Measurements from ENCODE around the gene PKHD1.

Gene PKHD1

GRCh38 chr6:52087498-52087999, at the start of gene PKHD1:
PKHD1 (minus strand) TSS chr6:52087613; CDS start chr6:52084933, 2,680 bp downstream.
- FAIRE-seq (no peak), DNase-seq (ENCODE audit: insufficient read length, low spot score) (no peak)

- DNase-seq (ENCODE audit: insufficient read length, low spot score): no peak
- FAIRE-seq: no peak
Observed at GRCh38 chr6:52136934-52137467, 49.6 kb upstream of the PKHD1 start.

GRCh38 chr6:52136055-52136454, 48.6 kb upstream of the PKHD1 start:
- no peak for DNase-seq (ENCODE audit: insufficient read length, low spot score)
- FAIRE-seq: no peak

GRCh38 chr6:52135217-52135616, 47.8 kb upstream of the PKHD1 start:
- no peak for DNase-seq (ENCODE audit: insufficient read length, low spot score)
- FAIRE-seq: no peak

GRCh38 chr6:52134011-52134410, 46.6 kb upstream of the PKHD1 start:
- DNase-seq (ENCODE audit: insufficient read length, low spot score) (no peak), FAIRE-seq (no peak)

- no peak for FAIRE-seq
- no peak for DNase-seq (ENCODE audit: insufficient read length, low spot score)
Observed at GRCh38 chr6:52133324-52133723, 45.9 kb upstream of the PKHD1 start.

GRCh38 chr6:52132292-52132691, 44.9 kb upstream of the PKHD1 start:
- FAIRE-seq (peak; percentile 23), DNase-seq (ENCODE audit: insufficient read length, low spot score) (no peak)

GRCh38 chr6:52130440-52130839, 43.0 kb upstream of the PKHD1 start:
- no peak for DNase-seq (ENCODE audit: insufficient read length, low spot score)
- FAIRE-seq: no peak

GRCh38 chr6:52127957-52128356, 40.5 kb upstream of the PKHD1 start:
- FAIRE-seq (no peak), DNase-seq (ENCODE audit: insufficient read length, low spot score) (no peak)

- DNase-seq (ENCODE audit: insufficient read length, low spot score) (no peak), FAIRE-seq (no peak)
Observed at GRCh38 chr6:52126231-52126630, 38.8 kb upstream of the PKHD1 start.

- FAIRE-seq (no peak), DNase-seq (ENCODE audit: insufficient read length, low spot score) (no peak)
Observed at GRCh38 chr6:52125572-52125971, 38.2 kb upstream of the PKHD1 start.

- FAIRE-seq (no peak), DNase-seq (ENCODE audit: insufficient read length, low spot score) (no peak)
Observed at GRCh38 chr6:52125139-52125538, 37.7 kb upstream of the PKHD1 start.

- DNase-seq (ENCODE audit: insufficient read length, low spot score) (no peak), FAIRE-seq (no peak)
Observed at GRCh38 chr6:52124126-52125121, 37.0 kb upstream of the PKHD1 start.

- DNase-seq (ENCODE audit: insufficient read length, low spot score) (no peak), FAIRE-seq (no peak)
Observed at GRCh38 chr6:52123251-52123650, 35.8 kb upstream of the PKHD1 start.

GRCh38 chr6:52117352-52117751, 29.9 kb upstream of the PKHD1 start:
- DNase-seq (ENCODE audit: insufficient read length, low spot score): no peak

GRCh38 chr6:52116605-52116948, 29.2 kb upstream of the PKHD1 start:
- no peak for DNase-seq (ENCODE audit: insufficient read length, low spot score)
- no peak for FAIRE-seq

More at GRCh38 chr6:52117352-52117751, 29.9 kb upstream of the PKHD1 start:
- no peak for FAIRE-seq

- DNase-seq (ENCODE audit: insufficient read length, low spot score) (no peak), FAIRE-seq (no peak)
Observed at GRCh38 chr6:52115891-52116604, 28.6 kb upstream of the PKHD1 start.

GRCh38 chr6:52115145-52115741, 27.8 kb upstream of the PKHD1 start:
- FAIRE-seq: no peak
- no peak for DNase-seq (ENCODE audit: insufficient read length, low spot score)

- DNase-seq (ENCODE audit: insufficient read length, low spot score): no peak
- no peak for FAIRE-seq
Observed at GRCh38 chr6:52109171-52109571, 21.8 kb upstream of the PKHD1 start.

GRCh38 chr6:52108128-52108527, 20.7 kb upstream of the PKHD1 start:
- FAIRE-seq (no peak), DNase-seq (ENCODE audit: insufficient read length, low spot score) (peak; percentile 28)

- no peak for FAIRE-seq
- DNase-seq (ENCODE audit: insufficient read length, low spot score): no peak
Observed at GRCh38 chr6:52106994-52107393, 19.6 kb upstream of the PKHD1 start.
